Measurements from ENCODE around the gene TTC7B.

TTC7B gene

DNA sequence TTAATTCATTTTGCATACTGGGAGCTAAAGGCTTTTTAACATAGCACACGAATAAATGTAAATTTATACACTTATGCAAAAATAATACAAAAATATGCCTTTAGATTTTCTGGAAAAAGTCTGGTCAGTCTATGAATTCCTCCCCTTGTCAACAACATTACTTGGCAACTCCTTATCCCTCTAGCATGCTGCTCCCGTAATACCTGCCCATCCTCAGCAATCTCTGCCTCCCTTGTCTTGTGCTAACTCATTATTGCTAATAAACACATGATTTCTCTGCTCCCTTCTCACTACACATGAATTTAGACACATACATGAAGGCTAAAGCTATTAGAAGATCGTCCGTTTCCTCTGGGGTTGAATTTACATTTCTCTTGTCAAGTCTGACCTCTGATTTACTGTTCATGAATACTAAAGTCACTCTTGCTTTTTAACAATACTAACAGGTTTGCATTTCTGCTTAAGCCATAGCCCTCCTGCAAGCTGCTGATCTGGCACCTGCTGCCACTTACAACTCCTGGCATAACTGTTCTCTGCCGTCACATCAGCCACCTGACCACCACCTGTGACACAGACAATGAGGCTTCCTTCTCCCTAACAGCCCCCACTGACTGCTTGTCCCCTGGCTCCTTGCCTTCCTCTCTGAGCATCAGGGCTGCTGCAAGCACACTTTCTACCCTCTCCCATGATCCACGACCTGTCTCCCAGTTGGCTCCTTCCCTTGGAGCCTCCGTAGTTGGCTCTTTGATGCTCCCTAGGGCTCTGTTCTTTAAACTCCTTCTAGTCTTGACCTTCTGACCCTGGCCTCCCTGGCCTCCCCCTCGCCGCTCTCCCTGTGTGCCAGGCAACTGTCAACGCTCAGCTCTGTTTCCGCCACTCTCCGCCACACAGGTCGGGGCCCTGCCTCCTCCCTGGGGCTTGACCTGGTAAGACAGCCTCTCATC, 241.8 kb downstream of the TTC7B start:
- Histone ChIP-seq H3K9ac (ENCODE audit: low read length) (no peak overlapping the region), H3K9me3 (ENCODE audit: low read length) (no peaks in the 10 kb centered on the region), H3K27me3 (ENCODE audit: control insufficient read depth in 1 of 2, insufficient read depth in 2 of 2, low read length in 2 of 2) (no peaks in the 10 kb centered on the region), H3K27ac (ENCODE audit: low read depth, low read length) (peak overlapping the region; percentile 40), H3K4me3 (ENCODE audit: low read depth in 1 of 2, low read length in 2 of 2) (no peak overlapping the region), H3K36me3 (ENCODE audit: insufficient read depth, low read length) (peaks cover 13% of the 10 kb centered on the region), H3K4me1 (ENCODE audit: insufficient read depth, low read length) (peaks cover 18% of the 10 kb centered on the region)

DNA sequence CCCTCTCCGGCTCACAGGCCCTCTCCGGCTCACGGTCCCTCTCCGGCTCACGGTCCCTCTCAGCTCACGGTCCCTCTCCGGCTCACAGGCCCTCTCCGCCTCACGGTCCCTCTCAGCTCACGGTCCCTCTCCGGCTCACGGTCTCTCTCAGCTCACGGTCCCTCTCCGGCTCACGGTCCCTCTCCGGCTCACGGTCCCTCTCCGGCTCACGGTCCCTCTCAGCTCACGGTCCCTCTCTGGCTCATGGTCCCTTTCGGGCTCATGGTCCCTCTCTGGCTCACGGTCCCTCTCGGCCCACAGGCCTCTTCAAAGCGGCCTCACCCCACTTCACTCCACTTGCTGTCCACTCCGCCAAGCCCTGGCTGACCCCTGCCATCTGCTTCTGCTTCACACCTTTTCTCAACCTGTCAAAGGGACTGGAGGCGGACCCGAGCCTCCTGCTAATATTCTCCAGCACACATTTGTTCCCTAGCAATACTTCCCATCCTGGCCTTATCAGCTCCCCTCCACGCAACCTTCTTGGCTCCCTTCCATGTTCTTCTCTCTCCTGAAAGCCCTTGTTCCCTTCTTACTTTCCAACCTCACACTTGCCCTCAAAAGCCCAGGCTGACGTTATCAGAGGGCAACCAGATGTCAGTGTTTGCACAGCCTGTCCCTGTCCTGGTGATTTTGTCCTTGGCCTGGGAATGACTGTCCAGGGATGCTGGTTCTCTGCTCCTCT, 242.7 kb downstream of the TTC7B start:
- Histone ChIP-seq H3K4me1 (ENCODE audit: insufficient read depth, low read length) (peaks cover 28% of the 10 kb centered on the region), H3K9me3 (ENCODE audit: low read length) (no peaks in the 10 kb centered on the region), H3K27ac (ENCODE audit: low read depth, low read length) (peak overlapping the region; percentile 7), H3K36me3 (ENCODE audit: insufficient read depth, low read length) (peaks cover 13% of the 10 kb centered on the region), H3K27me3 (ENCODE audit: control insufficient read depth in 1 of 2, insufficient read depth in 2 of 2, low read length in 2 of 2) (no peaks in the 10 kb centered on the region), H3K4me3 (ENCODE audit: low read depth in 1 of 2, low read length in 2 of 2) (no peak overlapping the region), H3K9ac (ENCODE audit: low read length) (no peak overlapping the region)

DNA sequence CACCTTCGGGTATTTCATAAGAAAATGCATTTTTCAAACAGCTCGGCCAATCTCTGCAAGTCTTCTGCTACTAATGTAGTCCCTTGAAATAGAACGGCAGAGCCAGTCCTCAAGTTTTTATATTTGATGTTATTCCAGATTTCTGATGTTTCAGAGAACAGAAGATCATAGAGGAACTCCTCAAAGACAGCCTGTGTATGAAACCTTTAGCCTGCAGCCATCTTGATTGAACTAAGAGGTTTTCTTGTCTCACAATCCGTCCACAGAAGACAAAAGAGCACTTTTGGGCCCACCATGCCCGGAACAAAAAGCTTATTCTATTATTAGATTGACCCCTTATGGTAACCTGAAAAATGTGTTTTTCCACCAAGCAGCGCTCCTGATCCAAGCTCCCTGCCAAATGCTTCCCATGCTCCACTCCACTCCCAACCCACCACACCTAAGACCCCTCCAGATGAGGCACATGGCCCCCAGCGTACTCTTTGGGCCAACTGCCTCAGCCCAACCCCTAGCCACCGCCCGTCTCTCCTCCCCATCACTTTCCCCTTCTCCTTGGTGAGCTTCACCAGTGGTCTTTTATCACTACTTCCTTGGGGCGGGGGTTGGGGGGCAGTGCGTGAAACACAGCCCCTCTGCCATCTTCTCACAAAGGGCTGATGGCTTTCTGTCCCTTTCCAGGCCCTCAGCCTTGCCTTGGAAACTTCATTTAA, 243.6 kb downstream of the TTC7B start:
- Histone ChIP-seq H3K9ac (ENCODE audit: low read length) (no peak overlapping the region), H3K36me3 (ENCODE audit: insufficient read depth, low read length) (peaks cover 12% of the 10 kb centered on the region), H3K9me3 (ENCODE audit: low read length) (no peaks in the 10 kb centered on the region), H3K4me1 (ENCODE audit: insufficient read depth, low read length) (peaks cover 37% of the 10 kb centered on the region), H3K4me3 (ENCODE audit: low read depth in 1 of 2, low read length in 2 of 2) (no peak overlapping the region), H3K27ac (ENCODE audit: low read depth, low read length) (no peak overlapping the region), H3K27me3 (ENCODE audit: control insufficient read depth in 1 of 2, insufficient read depth in 2 of 2, low read length in 2 of 2) (no peaks in the 10 kb centered on the region)

DNA sequence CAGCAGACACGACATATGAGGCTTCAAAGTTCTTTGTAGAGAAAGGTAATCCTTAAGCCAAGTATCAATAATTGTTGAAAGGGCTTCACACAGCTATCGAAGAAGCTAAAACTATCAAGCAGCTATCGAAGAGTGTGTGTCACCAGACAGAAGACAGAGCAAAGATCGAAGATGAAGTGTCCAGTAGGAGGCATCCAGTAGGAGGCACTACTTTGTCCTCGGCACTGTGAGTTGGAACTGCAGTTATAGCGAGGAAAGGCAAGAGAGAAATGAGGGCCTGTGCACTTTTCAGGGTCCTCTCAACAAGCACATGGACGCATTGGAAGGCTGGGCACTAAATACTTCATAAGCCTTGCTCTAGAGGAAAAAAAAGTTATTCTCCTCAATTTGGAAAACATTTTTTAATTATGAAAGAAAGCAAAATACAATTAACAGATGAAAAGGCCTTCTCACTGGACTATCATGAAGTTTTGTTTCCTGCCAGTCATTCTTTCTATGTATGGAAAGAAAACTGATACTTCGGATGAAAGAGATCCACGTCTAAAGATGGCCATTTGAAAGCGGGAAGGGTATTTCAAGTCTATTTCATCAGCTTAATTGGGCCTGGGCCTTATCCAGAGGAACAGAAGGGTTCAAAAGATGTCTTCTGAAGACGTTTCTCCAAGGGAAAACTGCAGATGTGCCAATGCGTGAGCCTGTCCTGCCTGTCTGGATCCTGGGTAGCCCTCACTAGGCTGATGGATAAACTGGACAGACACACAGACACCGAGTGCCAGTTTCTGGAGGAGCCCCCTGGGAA, 244.9 kb downstream of the TTC7B start:
- Histone ChIP-seq H3K27me3 (ENCODE audit: control insufficient read depth in 1 of 2, insufficient read depth in 2 of 2, low read length in 2 of 2) (no peaks in the 10 kb centered on the region), H3K4me3 (ENCODE audit: low read depth in 1 of 2, low read length in 2 of 2) (no peak overlapping the region)

DNA sequence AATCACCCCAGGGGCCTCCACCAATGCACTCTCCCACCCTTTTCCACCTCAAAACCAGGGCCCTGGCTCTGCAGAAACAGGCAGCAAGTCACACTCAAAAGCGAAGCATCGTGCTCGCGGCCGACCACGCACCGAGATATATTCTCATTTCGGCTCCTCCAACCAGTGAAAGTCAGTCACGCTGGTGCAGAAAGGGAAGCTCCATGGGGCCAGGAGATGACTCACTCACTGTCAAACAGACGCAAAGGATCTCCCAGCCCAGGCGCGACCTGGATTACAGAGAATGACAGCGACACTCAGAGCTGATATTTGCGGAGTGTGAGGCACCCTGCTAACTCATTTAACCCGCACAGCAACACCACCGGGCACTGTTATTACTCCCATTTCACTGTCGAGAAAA, 245.8 kb downstream of the TTC7B start:
- Histone ChIP-seq H3K36me3 (ENCODE audit: insufficient read depth, low read length) (no peaks in the 10 kb centered on the region), H3K27me3 (ENCODE audit: control insufficient read depth in 1 of 2, insufficient read depth in 2 of 2, low read length in 2 of 2) (no peaks in the 10 kb centered on the region), H3K4me3 (ENCODE audit: low read depth in 1 of 2, low read length in 2 of 2) (no peak overlapping the region), H3K9me3 (ENCODE audit: low read length) (no peaks in the 10 kb centered on the region), H3K9ac (ENCODE audit: low read length) (no peak overlapping the region), H3K27ac (ENCODE audit: low read depth, low read length) (no peak overlapping the region), H3K4me1 (ENCODE audit: insufficient read depth, low read length) (peaks cover 38% of the 10 kb centered on the region)

More for the DNA sequence above, 244.9 kb downstream of the TTC7B start:
- H3K27ac ChIP-seq (ENCODE audit: low read depth, low read length), result no peak overlapping the region
- H3K9me3 ChIP-seq (ENCODE audit: low read length), result no peaks in the 10 kb centered on the region
- no peak overlapping the region for H3K9ac ChIP-seq (ENCODE audit: low read length)
- H3K4me1 ChIP-seq (ENCODE audit: insufficient read depth, low read length), result peaks cover 38% of the 10 kb centered on the region
- H3K36me3 ChIP-seq (ENCODE audit: insufficient read depth, low read length), result peaks cover 5% of the 10 kb centered on the region

DNA sequence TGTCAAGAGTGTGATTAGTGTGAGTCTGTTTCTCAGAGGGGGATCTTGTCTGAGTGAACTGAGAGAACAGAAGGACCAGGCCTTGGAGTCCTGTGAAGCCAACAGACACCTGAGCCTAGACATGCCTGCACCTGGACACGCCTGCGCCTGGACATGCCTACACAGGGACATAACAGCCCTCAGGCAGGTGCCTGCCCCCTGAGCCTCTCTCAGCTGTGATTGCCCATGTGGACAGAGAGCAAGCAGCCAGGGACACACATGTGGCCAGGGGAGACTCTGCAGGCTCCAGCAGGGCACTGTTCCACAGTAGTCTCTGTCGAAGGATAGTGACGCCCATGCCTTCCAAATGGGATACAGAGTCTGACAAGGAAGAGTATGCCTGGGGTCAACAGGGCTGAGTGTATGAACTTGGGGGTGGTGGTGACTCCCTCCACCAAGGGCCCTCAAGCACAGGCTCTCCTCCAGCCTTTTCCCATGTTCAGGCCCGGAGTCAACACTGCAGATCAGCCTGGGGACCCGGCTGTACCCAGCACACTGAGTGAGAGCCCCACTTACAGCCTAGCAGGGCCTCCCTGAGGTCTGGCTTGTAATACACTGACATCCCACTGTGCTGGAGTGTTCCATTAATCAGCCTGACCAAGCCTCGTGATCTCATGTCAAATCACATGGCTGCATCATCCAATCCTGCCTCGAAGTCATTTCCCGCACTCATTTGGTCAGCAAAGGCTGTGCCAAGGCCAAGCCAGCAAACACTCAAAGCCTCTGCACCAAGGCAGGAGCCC, 246.4 kb downstream of the TTC7B start:
- H3K36me3 ChIP-seq (ENCODE audit: insufficient read depth, low read length), result no peaks in the 10 kb centered on the region
- no peaks in the 10 kb centered on the region for H3K9me3 ChIP-seq (ENCODE audit: low read length)
- peak overlapping the region; percentile 52 for H3K27ac ChIP-seq (ENCODE audit: low read depth, low read length)
- no peak overlapping the region for H3K9ac ChIP-seq (ENCODE audit: low read length)
- H3K4me1 ChIP-seq (ENCODE audit: insufficient read depth, low read length), result peaks cover 32% of the 10 kb centered on the region
- no peak overlapping the region for H3K4me3 ChIP-seq (ENCODE audit: low read depth in 1 of 2, low read length in 2 of 2)
- H3K27me3 ChIP-seq (ENCODE audit: control insufficient read depth in 1 of 2, insufficient read depth in 2 of 2, low read length in 2 of 2), result no peaks in the 10 kb centered on the region

DNA sequence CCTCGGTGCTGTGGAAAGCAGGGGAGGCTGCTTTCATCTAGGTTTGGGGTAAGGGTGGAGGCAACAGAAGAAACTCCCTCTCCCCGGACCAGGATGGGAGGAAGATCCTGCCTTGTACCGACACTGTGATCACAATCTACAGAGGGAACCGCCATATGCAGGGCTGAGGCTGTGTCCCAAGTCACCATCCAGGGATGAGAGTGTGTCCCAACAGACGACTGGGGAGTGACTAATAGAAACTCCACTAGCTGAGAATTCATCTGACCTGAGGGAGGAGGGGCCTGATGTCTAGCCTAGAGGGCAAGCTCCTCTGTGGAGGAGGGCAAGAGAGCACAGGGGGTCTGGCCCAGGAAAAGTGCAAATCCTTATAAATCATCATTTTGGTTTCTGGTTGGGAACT, 247.0 kb downstream of the TTC7B start:
- H3K9ac ChIP-seq (ENCODE audit: low read length), result no peak overlapping the region
- H3K9me3 ChIP-seq (ENCODE audit: low read length), result no peaks in the 10 kb centered on the region
- H3K27ac ChIP-seq (ENCODE audit: low read depth, low read length), result peak overlapping the region; percentile 74
- no peak overlapping the region for H3K4me3 ChIP-seq (ENCODE audit: low read depth in 1 of 2, low read length in 2 of 2)
- H3K36me3 ChIP-seq (ENCODE audit: insufficient read depth, low read length), result no peaks in the 10 kb centered on the region
- H3K27me3 ChIP-seq (ENCODE audit: control insufficient read depth in 1 of 2, insufficient read depth in 2 of 2, low read length in 2 of 2), result no peaks in the 10 kb centered on the region
- peaks cover 26% of the 10 kb centered on the region for H3K4me1 ChIP-seq (ENCODE audit: insufficient read depth, low read length)

DNA sequence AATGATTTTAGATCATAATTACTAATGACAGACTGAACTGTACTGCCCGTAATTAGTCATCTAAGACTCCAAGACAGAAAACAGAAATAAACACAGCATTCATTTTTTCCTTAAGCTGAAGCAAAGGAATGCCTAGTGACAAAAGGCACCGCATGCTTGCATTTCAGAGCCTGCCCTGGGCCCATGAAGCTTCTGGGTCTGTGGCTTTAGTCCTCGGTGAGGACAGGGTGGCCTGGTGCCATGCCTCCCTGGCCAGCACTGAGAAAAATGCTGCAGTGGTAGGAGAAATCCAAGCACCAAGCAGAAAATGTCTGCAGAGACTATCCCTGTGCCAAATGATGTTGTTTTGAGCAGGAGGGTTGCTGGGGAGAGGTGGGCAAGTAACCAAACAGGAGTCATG, 247.8 kb downstream of the TTC7B start:
- H3K9me3 ChIP-seq (ENCODE audit: low read length), result no peaks in the 10 kb centered on the region
- H3K27ac ChIP-seq (ENCODE audit: low read depth, low read length), result peak overlapping the region; percentile 45
- H3K27me3 ChIP-seq (ENCODE audit: control insufficient read depth in 1 of 2, insufficient read depth in 2 of 2, low read length in 2 of 2), result no peaks in the 10 kb centered on the region
- H3K9ac ChIP-seq (ENCODE audit: low read length), result no peak overlapping the region
- H3K36me3 ChIP-seq (ENCODE audit: insufficient read depth, low read length), result no peaks in the 10 kb centered on the region
- peaks cover 21% of the 10 kb centered on the region for H3K4me1 ChIP-seq (ENCODE audit: insufficient read depth, low read length)
- H3K4me3 ChIP-seq (ENCODE audit: low read depth in 1 of 2, low read length in 2 of 2), result no peak overlapping the region

DNA sequence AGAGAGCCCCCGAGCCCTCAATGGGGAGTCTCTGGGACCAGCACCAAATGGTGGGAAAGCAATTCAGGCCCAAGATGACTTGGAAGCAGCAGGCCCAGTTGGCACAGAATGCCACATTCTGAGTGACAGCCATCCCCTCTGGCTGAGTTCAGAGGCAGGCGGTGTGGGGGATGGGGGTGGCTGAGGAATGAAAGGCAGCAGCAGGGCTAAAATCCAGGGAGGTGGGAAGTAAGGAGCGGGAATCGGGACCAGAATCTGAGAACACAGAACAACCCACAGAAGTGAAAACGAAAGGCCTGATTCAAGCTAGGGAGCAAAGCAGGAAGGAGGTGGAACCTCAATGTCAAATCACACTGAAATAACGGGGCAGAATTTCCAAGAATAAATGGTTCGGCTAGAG, 248.2 kb downstream of the TTC7B start:
- no peaks in the 10 kb centered on the region for H3K9me3 ChIP-seq (ENCODE audit: low read length)
- peaks cover 21% of the 10 kb centered on the region for H3K4me1 ChIP-seq (ENCODE audit: insufficient read depth, low read length)
- H3K4me3 ChIP-seq (ENCODE audit: low read depth in 1 of 2, low read length in 2 of 2), result no peak overlapping the region
- H3K9ac ChIP-seq (ENCODE audit: low read length), result no peak overlapping the region
- no peaks in the 10 kb centered on the region for H3K27me3 ChIP-seq (ENCODE audit: control insufficient read depth in 1 of 2, insufficient read depth in 2 of 2, low read length in 2 of 2)
- no peaks in the 10 kb centered on the region for H3K36me3 ChIP-seq (ENCODE audit: insufficient read depth, low read length)
- H3K27ac ChIP-seq (ENCODE audit: low read depth, low read length), result peak overlapping the region; percentile 45

DNA sequence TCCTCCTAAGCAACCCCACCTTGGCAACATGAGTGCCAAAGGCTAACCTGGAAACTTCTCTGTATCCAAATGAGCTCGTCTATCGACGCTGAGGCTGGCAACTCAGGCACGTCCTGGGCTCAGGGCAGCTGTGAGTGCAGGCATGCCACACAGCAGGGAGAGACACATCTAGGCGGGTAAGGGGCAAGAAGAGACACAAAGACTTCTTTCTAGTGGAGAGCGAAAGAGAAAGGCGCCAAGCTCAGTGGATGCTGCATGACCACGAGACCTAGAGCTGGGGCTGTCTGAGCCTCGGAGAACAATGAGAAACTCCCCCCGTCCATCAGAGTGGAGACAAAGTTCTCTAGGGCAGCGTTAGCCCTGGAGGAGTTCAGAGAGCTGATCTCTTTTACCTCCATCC, 249.0 kb downstream of the TTC7B start:
- Histone ChIP-seq H3K9ac (ENCODE audit: low read length) (no peak overlapping the region), H3K36me3 (ENCODE audit: insufficient read depth, low read length) (no peaks in the 10 kb centered on the region), H3K27ac (ENCODE audit: low read depth, low read length) (peak overlapping the region; percentile 45), H3K4me1 (ENCODE audit: insufficient read depth, low read length) (peaks cover 21% of the 10 kb centered on the region), H3K9me3 (ENCODE audit: low read length) (no peaks in the 10 kb centered on the region), H3K27me3 (ENCODE audit: control insufficient read depth in 1 of 2, insufficient read depth in 2 of 2, low read length in 2 of 2) (no peaks in the 10 kb centered on the region), H3K4me3 (ENCODE audit: low read depth in 1 of 2, low read length in 2 of 2) (no peak overlapping the region)

Data from muscle layer of colon (tissue), 2 donors.